Uterus (tissue), 4 donors: Measurements from ENCODE around the gene APOB. TPM values are rescaled to one million over a fixed set of nuclear protein-coding genes. Genes with fewer than 3 reads are reported as not detected.

Experiments used
- DNase-seq, 2 donors: peaks; one replicate each; pipeline ENCODE4 v3.0.0-alpha.2; 2019 to 2020
- H3K27ac ChIP-seq, 2 donors: fragments of 200-600 bp; sonication (generic); 1 replicate in 1 of 2; 2 replicates in 1 of 2; pipeline ENCODE4 v1.5.1; 2016 to 2018
- H3K27me3 ChIP-seq, 2 donors: fragments of 200-600 bp; sonication (generic); one replicate each; pipeline ENCODE4 v1.5.1; 2018 to 2019; ENCODE audit warnings: control low read depth in 1 of 2
- H3K36me3 ChIP-seq, 2 donors: fragments of 200-600 bp; sonication (generic); one replicate each; pipeline ENCODE4 v1.5.1; 2019; ENCODE audit warnings: control low read depth in 1 of 2
- H3K4me1 ChIP-seq, 2 donors: fragments of 200-600 bp; sonication (generic); one replicate each; pipeline ENCODE4 v1.5.1; 2018 to 2019; ENCODE audit warnings: control low read depth in 1 of 2
- H3K4me3 ChIP-seq, 2 donors: fragments of 200-600 bp; sonication (generic); 1 replicate in 1 of 2; 2 replicates in 1 of 2; pipeline ENCODE4 v1.5.1; 2018 to 2019; ENCODE audit warnings: mild to moderate bottlenecking in 1 of 2
- H3K9me3 ChIP-seq, 2 donors: fragments of 200-600 bp; sonication (generic); one replicate each; pipeline ENCODE4 v1.5.1; 2019; ENCODE audit warnings: control low read depth in 1 of 2
- POLR2A ChIP-seq, 2 donors: fragments of 450-650 bp; IDR thresholded peaks; one replicate each; pipeline ENCODE4 v1.6.1; 2016; ENCODE audit warnings: antibody characterized with exemption in 2 of 2, mild to moderate bottlenecking in 1 of 2, moderate library complexity in 1 of 2
- intact Hi-C: fragments of 100-400 bp; cut with DNase I; formaldehyde crosslinking; loops from one replicate; pipeline ENCODE4 v1.15.1; 2023; ENCODE audit warnings: low total_unique reads
- total RNA-seq, 4 donors: library from RNA; depleted of rRNA in 3 of 4; stranded (reverse); fragments of >200 nt in 3 of 4; gene quantifications; one replicate each; pipeline versions ENCODE4 v1.1.0 to v1.2.4, GENCODE V29; 2014 to 2023
- TF ChIP-seq, protein P1 (sequence below), 4 experiments: fragments of 200-600 bp in 2 of 4; fragments of 450-650 bp in 2 of 4; sonication (generic) in 2 of 4; IDR thresholded peaks; one replicate each; pipeline ENCODE4 v1.5.1; 2016 to 2019; ENCODE audit warnings: antibody characterized with exemption in 4 of 4, mild to moderate bottlenecking in 2 of 4, moderate library complexity in 1 of 4
- donor health status: DM: yes; HTN: yes; CAD: no.

Gene APOB
- total RNA-seq, 4 donors from 2014 or later, result 0.41 to 0.55 TPM; not detected in 2

DNA sequence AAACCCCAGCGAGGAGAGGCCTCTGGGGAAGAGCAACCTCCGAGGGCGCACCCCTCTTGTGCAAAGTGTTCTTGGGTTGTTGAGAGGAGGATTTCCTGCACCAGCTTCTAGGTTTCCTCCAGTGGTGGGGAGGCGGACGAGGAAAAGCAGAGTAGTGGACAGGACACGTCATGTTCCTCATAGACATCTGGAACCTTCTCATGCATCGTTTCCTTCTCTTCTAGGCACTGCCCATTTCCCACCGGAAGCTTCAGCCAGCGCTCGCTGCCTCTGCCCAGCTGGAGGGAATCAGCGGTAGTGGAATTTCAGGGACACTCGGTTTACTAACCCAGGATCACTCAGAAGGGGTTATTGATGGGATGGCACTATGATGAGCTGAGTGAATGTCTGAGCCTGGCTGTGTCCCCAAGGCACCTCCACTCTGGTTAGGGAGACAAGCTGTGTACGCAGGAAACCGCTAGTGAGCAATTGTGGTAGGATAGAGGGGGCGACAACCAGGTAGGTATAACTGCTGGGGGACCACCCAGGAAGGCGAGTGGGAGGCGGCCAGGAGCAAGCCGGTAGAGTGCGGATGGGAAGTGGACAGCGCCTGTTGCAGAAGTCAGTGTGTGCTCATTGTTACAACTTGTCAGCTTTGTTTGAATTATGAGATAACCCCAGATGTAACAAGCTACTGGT is 960 bp upstream of the APOB start:
- H3K4me1 ChIP-seq, result no peaks in the 10 kb centered on the region
- no peak overlapping the region for H3K27ac ChIP-seq
- no peak for TF ChIP-seq POLR2A (IDR thresholded peaks at IDR 0.05)
- TF ChIP-seq, protein P1, sequence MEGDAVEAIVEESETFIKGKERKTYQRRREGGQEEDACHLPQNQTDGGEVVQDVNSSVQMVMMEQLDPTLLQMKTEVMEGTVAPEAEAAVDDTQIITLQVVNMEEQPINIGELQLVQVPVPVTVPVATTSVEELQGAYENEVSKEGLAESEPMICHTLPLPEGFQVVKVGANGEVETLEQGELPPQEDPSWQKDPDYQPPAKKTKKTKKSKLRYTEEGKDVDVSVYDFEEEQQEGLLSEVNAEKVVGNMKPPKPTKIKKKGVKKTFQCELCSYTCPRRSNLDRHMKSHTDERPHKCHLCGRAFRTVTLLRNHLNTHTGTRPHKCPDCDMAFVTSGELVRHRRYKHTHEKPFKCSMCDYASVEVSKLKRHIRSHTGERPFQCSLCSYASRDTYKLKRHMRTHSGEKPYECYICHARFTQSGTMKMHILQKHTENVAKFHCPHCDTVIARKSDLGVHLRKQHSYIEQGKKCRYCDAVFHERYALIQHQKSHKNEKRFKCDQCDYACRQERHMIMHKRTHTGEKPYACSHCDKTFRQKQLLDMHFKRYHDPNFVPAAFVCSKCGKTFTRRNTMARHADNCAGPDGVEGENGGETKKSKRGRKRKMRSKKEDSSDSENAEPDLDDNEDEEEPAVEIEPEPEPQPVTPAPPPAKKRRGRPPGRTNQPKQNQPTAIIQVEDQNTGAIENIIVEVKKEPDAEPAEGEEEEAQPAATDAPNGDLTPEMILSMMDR (IDR thresholded peaks at IDR 0.05), result no peak
- intact Hi-C loops, result loop anchor here (5.0 kb wide), 1 partner anchor 277 kb away; no protein-coding TSS in a partner anchor
- no peaks in the 10 kb centered on the region for H3K9me3 ChIP-seq
- DNase-seq, result no peak
- H3K27me3 ChIP-seq, result no peaks in the 10 kb centered on the region
- H3K4me3 ChIP-seq, result no peak overlapping the region
- no peaks in the 10 kb centered on the region for H3K36me3 ChIP-seq

DNA sequence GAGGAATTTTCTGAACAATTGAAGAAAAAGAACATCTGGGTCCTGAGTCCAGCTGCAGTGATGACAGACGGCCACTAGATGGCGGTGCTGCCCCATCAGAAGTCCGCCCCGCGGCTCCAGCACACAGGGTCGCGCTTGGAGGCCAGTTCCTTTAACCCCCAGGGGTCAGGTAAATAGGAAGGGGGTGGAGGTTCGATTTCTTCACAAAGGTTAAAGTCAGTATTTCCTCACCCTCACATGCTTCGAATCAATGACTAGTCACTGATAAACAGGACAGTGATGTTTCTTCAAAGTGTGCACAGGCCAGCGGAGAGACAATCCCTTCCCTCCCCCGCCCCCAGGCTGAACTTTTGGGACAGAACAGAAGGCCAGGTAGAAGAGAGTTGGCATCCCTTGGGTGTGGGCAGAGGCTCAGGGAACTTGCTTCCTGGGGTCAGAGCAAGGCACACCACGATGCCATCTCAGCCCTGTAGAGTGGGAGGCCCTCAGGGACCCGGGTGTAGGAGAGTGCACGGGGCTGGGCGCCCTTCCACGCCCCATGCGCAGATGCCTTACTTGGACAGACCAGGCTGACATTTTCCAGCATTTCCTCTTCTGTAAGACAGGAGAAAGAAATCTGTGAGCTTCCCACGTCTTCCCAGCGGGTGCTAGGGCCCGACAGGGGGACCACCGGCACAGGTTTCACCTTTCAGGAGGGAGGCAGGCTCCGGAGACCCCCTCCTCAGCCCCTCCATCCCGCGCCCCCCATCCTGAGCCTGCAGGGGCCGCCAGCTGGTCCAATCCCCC is 722 bp downstream of the APOB start:
- Histone ChIP-seq H3K9me3 (no peaks in the 10 kb centered on the region), H3K27me3 (no peaks in the 10 kb centered on the region), H3K36me3 (no peaks in the 10 kb centered on the region), H3K27ac (no peak overlapping the region), H3K4me1 (no peaks in the 10 kb centered on the region), H3K4me3 (no peak overlapping the region)
- intact Hi-C loops, result no loop called here
- peak; percentile 58 to 67 for DNase-seq
- TF ChIP-seq POLR2A (IDR thresholded peaks at IDR 0.05), result no peak
- TF ChIP-seq, protein P1 (IDR thresholded peaks at IDR 0.05), result peak; percentile 87 to 98 (median 94)

DNA sequence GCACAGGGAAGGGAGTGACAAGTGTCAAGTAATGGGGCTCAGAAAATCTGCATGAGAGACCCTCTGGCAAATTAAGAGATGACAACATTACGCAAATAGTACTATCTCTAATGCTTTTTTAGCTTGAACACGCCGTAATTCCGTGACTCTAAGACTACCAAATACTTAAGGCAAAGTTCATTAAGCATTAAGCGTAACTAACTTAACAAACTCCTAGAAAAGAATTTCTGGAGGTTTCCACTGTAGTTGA is 1.2 kb downstream of the APOB start:
- no peak overlapping the region for H3K4me3 ChIP-seq
- no peak overlapping the region for H3K27ac ChIP-seq
- intact Hi-C loops, result no loop called here
- TF ChIP-seq, protein P1 (IDR thresholded peaks at IDR 0.05), result no peak
- no peaks in the 10 kb centered on the region for H3K36me3 ChIP-seq
- DNase-seq, result no peak
- no peaks in the 10 kb centered on the region for H3K4me1 ChIP-seq
- no peaks in the 10 kb centered on the region for H3K27me3 ChIP-seq
- H3K9me3 ChIP-seq, result no peaks in the 10 kb centered on the region

DNA sequence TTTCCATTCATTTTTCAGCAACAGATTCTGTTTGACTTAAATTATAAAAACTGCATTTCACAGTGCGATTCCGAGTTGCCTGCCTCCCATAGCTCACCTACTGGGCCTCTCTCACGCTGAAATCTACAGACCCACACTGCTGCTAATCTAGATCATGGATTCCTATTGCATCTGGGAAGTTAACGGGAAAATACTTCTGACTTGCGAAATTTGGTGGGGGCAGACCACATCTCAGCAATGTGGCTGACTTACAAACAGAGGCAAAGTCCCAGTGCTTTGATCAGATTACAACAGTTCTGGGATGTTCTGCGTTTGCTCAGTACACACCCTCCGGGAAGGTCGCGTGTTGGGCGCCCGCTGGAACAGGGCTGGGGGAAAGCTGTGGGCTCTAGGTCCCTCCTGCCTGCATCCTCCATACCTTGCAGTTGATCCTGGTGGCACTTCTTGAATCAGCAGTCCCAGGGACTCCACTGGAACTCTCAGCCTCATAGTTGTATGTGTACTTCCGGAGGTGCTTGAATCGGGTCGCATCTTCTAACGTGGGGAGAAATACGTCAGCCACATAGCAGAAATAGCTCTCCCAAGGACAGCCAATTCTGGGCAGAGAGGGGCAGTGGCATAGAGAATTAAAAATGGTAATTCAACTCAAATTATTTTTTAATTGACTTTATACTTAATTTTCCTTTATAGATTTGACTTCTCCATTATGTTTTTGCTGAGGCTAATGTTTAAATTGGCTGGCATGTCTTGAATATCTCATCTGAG is 1.7 kb downstream of the APOB start:
- Histone ChIP-seq H3K36me3 (no peaks in the 10 kb centered on the region), H3K9me3 (no peaks in the 10 kb centered on the region), H3K4me3 (no peak overlapping the region), H3K4me1 (no peaks in the 10 kb centered on the region), H3K27me3 (no peaks in the 10 kb centered on the region), H3K27ac (no peak overlapping the region)
- intact Hi-C loops, result no loop called here
- no peak for DNase-seq
- TF ChIP-seq, protein P1 (IDR thresholded peaks at IDR 0.05), result no peak
- no peak for TF ChIP-seq POLR2A (IDR thresholded peaks at IDR 0.05)

DNA sequence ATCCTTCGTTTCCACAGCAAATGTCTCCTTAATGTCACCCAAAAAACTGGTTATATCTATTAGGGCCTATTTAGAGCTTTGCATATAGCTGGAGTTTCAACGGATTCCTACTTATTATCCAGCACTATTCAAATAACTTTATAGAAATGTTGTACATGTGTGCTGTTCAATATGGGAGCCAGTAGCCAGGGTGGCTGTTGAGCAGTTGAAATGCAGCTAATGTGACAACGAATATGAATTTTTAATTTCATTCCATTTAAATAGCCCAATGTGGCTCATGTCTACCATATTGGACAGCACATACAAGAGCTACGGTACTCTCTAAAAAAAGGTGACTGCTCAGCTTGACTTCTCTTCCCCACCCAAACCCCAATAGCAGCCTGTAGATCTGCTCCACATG is 2.4 kb downstream of the APOB start:
- H3K9me3 ChIP-seq, result no peaks in the 10 kb centered on the region
- no peak overlapping the region for H3K27ac ChIP-seq

More for the DNA sequence above, 2.4 kb downstream of the APOB start:
- TF ChIP-seq POLR2A (IDR thresholded peaks at IDR 0.05), result no peak
- TF ChIP-seq, protein P1 (IDR thresholded peaks at IDR 0.05), result no peak
- Histone ChIP-seq H3K4me3 (no peak overlapping the region), H3K4me1 (no peaks in the 10 kb centered on the region), H3K36me3 (no peaks in the 10 kb centered on the region), H3K27me3 (no peaks in the 10 kb centered on the region)
- DNase-seq, result no peak
- intact Hi-C loops, result no loop called here
